Measurements from ENCODE around the gene CARD11.
"Not testable (repeated sequence)": the region's sequence is repeated elsewhere in the genome, so short reads cannot be mapped to it uniquely, and the experiment has no call there.

Gene CARD11

GRCh38 chr7:3021224-3021623, 22.4 kb downstream of the CARD11 start:
- DNase-seq (ENCODE audit: low read depth, low spot score), result not testable (repeated sequence)

DNA sequence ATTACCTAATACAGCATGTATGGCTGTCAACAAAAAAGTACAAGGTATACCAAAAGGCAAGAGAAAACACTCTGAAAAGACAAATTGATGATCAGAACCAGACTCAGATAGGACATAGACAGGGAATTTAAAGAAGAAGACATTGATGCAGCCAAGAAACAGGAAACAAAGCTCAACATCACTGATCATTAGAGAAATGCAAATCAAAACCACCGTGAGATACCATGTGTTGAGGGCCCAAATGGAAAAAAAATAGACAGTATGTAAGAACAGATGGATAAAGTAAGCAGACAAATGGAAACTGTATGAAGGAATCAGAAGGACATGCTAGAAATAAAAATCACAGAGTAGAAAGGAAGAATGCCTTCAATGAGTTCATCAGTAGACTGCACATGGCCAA, 23.3 kb downstream of the CARD11 start:
- no peak for DNase-seq (ENCODE audit: low read depth, low spot score)

GRCh38 chr7:3019801-3020200, 23.9 kb downstream of the CARD11 start:
- no peak for DNase-seq (ENCODE audit: low read depth, low spot score)

GRCh38 chr7:3013975-3014792, 29.5 kb downstream of the CARD11 start:
- no peak for DNase-seq (ENCODE audit: low read depth, low spot score)

DNA sequence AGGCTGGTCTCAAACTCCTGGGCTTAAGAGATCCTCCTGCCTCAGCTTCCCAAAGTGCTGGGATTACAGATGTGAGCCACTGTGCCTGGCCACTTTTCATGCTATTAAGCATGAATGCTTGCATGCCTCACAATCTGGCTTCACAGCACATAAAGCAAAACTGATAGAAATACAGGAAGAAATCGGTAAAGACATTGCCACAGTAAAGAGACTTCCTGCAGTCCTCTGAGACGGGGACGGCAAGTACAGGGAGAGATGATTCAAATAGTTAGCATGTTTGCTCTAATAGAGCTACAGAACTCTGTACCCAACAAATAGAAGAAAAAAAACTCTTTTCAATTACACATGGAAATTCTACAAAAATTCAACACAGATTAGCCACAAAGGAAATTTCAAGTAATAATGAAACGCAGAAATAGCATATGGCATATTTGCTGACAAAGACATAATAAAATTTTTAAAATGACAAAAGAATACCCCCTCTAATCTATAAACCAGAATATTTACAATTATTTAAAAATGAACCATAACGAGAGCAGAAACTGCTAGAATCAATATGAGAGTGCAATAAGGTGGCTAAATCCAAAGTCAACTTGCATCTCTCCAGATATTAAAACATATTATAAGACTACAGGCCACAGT, 32.3 kb downstream of the CARD11 start:
- DNase-seq (ENCODE audit: low read depth, low spot score), result no peak

GRCh38 chr7:3010161-3010560, 33.5 kb downstream of the CARD11 start:
- no peak for DNase-seq (ENCODE audit: low read depth, low spot score)

- DNase-seq (ENCODE audit: low read depth, low spot score), result no peak
These were observed 34.6 kb downstream of the CARD11 start for GRCh38 chr7:3009086-3009485.

DNA sequence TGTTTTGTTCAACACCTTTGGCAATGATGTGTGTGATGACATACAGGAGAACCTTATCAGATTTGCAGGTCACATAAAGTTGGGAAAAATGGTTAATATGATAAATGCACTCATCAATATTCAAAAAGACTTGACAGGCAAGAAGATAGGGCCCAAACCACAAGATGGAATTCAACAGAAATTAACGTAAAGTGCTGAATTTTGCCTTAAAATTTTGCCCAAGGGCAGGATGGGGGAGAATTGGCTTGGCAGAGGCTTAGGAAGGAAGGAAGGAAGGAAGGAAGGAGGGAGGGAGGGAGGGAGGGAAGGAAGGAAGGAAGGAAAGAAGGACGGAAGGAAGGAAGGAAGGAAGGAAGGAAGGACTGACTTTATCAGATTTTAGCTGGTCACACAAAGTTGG, 35.3 kb downstream of the CARD11 start:
- no peak for DNase-seq (ENCODE audit: low read depth, low spot score)

DNA sequence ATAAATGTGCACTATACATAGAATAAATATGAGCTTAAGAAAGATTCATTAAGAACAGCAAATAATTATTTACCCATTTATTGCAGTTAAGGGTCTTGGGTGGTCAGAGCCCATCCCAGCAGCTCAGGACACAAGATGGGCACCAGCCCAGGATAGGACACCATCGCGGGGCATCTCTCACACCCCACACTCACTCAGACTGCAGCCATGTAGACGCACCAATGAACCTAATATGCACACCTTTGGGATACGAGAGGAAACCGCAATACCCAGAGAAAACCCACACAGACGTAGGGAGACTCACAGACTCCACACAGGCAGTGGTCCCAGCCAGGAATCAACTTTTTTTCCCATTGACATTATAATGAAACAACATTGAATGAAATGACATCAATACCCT, 36.0 kb downstream of the CARD11 start:
- no peak for DNase-seq (ENCODE audit: low read depth, low spot score)

- DNase-seq (ENCODE audit: low read depth, low spot score), result no peak
These were observed 38.4 kb downstream of the CARD11 start for GRCh38 chr7:3005257-3005656.

GRCh38 chr7:3003936-3004335, 39.7 kb downstream of the CARD11 start:
- no peak for DNase-seq (ENCODE audit: low read depth, low spot score)

DNA sequence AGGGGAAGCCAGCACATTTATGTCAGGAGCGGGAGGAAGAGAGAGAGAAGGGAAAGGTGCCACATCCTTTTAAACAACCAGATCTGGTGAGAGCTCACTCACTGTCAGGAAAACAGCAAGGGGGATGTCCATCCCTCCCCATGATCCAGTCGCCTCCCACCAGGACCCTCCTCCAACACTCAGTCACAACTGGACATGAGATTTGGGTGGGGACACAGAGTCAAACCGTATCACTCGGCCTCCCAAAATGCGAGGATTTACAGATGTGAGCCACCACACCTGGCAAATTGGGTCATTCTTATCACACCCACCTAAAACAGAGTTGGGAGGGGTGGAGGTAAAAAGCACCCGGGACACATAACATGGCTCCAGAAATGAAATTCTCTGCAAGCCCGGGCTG, 41.0 kb downstream of the CARD11 start:
- no peak for DNase-seq (ENCODE audit: low read depth, low spot score)

GRCh38 chr7:3000566-3000965, 43.1 kb downstream of the CARD11 start:
- DNase-seq (ENCODE audit: low read depth, low spot score), result no peak

DNA sequence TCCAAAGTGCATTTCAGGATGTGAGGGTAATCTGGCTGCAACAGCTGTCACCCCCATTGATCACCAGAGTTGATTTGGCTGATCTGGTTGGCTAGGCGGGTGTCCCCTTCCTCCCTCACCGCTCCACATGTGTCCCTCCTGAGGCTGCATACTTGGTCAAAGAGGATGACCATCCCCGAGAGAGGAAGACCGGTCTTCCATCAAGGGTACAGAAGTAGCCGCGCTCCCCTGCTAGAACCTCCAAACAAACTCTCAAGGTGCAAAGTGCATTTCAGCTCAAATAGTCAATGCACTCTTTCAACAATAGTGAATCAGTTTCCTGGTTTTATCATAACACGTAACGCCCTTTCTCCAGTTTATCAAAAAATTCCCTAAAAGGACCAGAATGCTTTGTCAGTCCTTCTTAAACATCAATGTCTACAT, 44.6 kb downstream of the CARD11 start:
- no peak for DNase-seq (ENCODE audit: low read depth, low spot score)

DNA sequence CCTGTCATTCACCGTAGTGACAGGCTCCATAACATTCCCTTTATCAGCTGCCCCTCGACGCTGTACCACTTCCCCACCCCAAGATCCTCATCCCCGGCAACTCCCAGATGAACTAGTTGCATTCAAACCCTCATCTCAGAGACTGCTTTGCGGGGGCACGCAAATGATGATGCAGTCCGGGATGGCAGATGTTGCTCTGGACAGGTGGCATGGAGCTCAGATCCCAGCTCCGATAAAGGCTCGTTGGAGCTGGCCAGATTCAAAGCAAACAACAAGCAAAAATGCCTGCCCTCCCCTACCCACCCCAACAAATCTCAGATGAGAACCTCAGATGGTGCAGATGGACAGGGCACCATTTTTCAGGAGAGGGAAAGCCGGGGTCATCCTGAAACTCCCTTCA, 46.7 kb downstream of the CARD11 start:
- no peak for DNase-seq (ENCODE audit: low read depth, low spot score)

DNA sequence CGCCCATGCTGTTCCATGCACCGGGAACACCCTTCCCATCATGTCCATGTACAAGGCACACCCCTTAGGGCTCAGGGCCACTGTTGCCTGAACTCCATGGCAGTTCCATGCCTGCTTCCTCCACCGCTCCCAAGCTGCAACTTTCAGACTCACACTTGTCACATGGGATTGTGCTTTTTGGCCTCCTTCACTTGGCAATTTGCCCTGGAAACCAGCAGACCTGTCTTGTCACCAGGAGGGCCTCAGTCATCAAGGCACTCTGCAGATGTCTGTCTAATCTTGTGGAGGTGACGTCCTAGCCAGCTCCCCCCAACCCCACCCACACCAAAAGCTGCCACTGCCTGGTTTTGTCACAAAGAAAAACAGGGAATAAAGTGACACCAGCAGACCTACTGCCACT, 47.5 kb downstream of the CARD11 start:
- no peak for DNase-seq (ENCODE audit: low read depth, low spot score)

GRCh38 chr7:2993868-2994267, 49.8 kb downstream of the CARD11 start:
- DNase-seq (ENCODE audit: low read depth, low spot score), result no peak

- DNase-seq (ENCODE audit: low read depth, low spot score), result no peak
These were observed 50.3 kb downstream of the CARD11 start for GRCh38 chr7:2993396-2993795.

DNA sequence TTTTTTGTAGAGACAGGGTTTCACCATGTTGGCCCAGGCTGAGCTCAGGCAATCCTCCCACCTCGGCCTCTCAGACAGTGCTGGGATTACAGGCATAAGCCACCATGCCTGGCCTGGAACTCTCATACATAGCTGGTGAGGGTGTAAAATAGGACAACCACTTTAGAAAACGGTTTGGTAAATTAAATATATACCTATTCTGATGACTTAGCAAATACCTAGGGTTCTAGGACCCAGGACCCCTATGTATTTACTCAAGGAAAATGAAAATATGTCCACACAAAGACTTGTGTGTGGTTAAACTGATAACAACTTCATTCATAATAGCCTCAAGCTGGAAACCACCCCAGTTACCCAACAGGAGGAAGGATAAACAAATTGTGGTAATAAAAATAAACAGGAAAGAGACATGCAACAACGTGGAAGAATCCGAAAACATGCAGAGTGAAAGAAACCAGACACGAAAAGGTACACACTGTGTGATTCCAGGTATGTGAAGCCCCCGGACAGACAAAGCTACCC, 52.7 kb downstream of the CARD11 start:
- no peak for DNase-seq (ENCODE audit: low read depth, low spot score)

GRCh38 chr7:2986561-2986960, 57.1 kb downstream of the CARD11 start:
- DNase-seq (ENCODE audit: low read depth, low spot score), result no peak

- DNase-seq (ENCODE audit: low read depth, low spot score), result no peak
These were observed 57.8 kb downstream of the CARD11 start for GRCh38 chr7:2985866-2986265.

DNA sequence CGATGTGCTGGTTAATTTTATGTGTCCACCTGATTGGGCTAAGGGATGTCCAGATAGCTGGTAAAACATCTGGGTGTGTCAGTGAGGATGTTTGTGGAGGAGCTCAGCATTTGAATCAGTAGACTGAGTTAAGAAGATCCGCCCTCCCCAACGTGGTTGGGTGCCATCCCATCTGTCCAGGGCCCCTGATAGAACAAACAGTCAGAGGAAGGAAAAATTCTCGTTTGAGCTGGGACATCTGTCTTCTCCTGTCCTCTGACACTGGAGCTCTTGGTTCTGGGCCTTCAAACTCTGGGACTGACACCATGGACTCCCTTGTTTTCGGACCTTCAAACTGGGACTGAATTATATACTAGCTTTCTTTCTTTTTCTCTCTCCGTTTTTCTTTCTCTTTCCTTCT, 59.6 kb downstream of the CARD11 start:
- no peak for DNase-seq (ENCODE audit: low read depth, low spot score)

DNA sequence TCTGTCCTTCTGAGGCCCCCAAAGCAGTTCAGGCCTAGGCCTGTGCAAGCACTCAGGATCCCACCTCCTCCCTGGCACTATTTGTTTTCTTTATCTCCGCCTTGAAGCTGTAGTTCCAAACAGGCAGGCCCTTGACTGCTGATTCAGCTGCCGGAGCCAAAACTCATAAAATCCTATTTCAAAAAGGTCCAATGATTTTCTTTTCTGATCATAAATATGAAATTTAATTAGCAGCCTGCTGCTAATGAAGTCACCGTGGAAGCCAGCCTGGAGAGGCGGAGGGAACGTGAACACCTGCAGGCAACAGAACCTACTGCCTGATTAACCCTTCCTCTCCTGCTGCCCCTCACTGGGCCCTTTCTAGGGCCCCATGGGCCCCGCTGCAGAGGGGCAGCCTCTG, 60.1 kb downstream of the CARD11 start:
- no peak for DNase-seq (ENCODE audit: low read depth, low spot score)

Measured in smooth muscle cell of the brain vasculature (primary cell).